ENCODE data around the gene HSBP1L1. TPM values are rescaled to one million over a fixed set of nuclear protein-coding genes. Genes with fewer than 3 reads are reported as not detected.

HSBP1L1 gene
- total and polyA plus RNA-seq, 2 of the 13 experiments (the other 11 are each of a cell fraction or from before 2014, with no cell fraction given): 22.6 to 45.1 TPM

- TF ChIP-seq PLSCR1 (CRISPR knock-in tag; IDR thresholded peaks at IDR 0.05; ENCODE audit: borderline replicate concordance) (no peak), KLF16 (CRISPR knock-in tag; IDR thresholded peaks at IDR 0.05) (no peak), ZNF343 (CRISPR knock-in tag; IDR thresholded peaks at IDR 0.05) (0 out of 2 replicates have a peak, but pooled peaks have one; percentile 47), NFE2L2 (IDR thresholded peaks at IDR 0.05; ENCODE audit: low read length) (no peak), CSRNP2 (CRISPR knock-in tag; conservative IDR thresholded peaks at IDR 0.05; ENCODE audit: low read depth) (no peak), ZNF17 (CRISPR knock-in tag; IDR thresholded peaks at IDR 0.05) (no peak), POGK (CRISPR knock-in tag; conservative IDR thresholded peaks at IDR 0.05) (no peak), CSRNP1 (CRISPR knock-in tag; IDR thresholded peaks at IDR 0.05) (no peak), FUBP1 (CRISPR knock-in tag; IDR thresholded peaks at IDR 0.05; ENCODE audit: borderline replicate concordance) (no peak), FOXK1 (CRISPR knock-in tag; IDR thresholded peaks at IDR 0.05; ENCODE audit: borderline replicate concordance, low read depth) (0 out of 2 replicates have a peak, but pooled peaks have one; percentile 18), ZNF550 (CRISPR knock-in tag; IDR thresholded peaks at IDR 0.05; ENCODE audit: borderline replicate concordance) (no peak), MED13 (CRISPR knock-in tag; IDR thresholded peaks at IDR 0.05) (no peak), ZNF331 (CRISPR knock-in tag; IDR thresholded peaks at IDR 0.05) (0 out of 2 replicates have a peak, but pooled peaks have one; percentile 23), CBX5 (CRISPR knock-in tag; IDR thresholded peaks at IDR 0.05; ENCODE audit: borderline replicate concordance) (0 out of 2 replicates have a peak, but pooled peaks have one; percentile 60), ADNP (CRISPR knock-in tag; IDR thresholded peaks at IDR 0.05) (no peak), ZBTB7B (CRISPR knock-in tag; IDR thresholded peaks at IDR 0.05) (0 out of 2 replicates have a peak, but pooled peaks have one; percentile 26), YEATS2 (CRISPR knock-in tag; IDR thresholded peaks at IDR 0.05; ENCODE audit: borderline replicate concordance) (no peak), PPARG (CRISPR knock-in tag; conservative IDR thresholded peaks at IDR 0.05) (no peak; the same call in 1 of the 2 replicates), MIER2 (CRISPR knock-in tag; IDR thresholded peaks at IDR 0.05) (no peak), SMAD1 (CRISPR knock-in tag; IDR thresholded peaks at IDR 0.05; ENCODE audit: borderline replicate concordance, low read depth) (no peak), SOX13 (IDR thresholded peaks at IDR 0.05) (no peak), SOX13 (CRISPR knock-in tag; conservative IDR thresholded peaks at IDR 0.05 in 1 of 2, IDR thresholded peaks at IDR 0.05 in 1 of 2) (0 out of 4 replicates have a peak, but pooled peaks of 1 of the 2 experiments have one; percentile 19), BCL6 (CRISPR knock-in tag; IDR thresholded peaks at IDR 0.05) (no peak), ARNTL (CRISPR knock-in tag; IDR thresholded peaks at IDR 0.05) (peak; percentile 47; the same call in 1 of the 2 replicates)
These were observed 30.7 kb upstream of the HSBP1L1 start (continued) for GRCh38 chr18:79933765-79934164.

Measured in HepG2 (cell line).